NCI-H774 (cell line): Measurements from ENCODE around the gene PLEKHH1.

ENCODE experiments used
- DNase-seq: peaks from one replicate; lab custom pipeline; 2025; lab: John Stamatoyannopoulos, UW

Gene PLEKHH1

GRCh38 chr14:67630186-67630585, 97.1 kb downstream of the PLEKHH1 start:
- no peak for DNase-seq

- no peak for DNase-seq
These were observed 97.8 kb downstream of the PLEKHH1 start for GRCh38 chr14:67630938-67631337.

GRCh38 chr14:67633451-67634147, 100.5 kb downstream of the PLEKHH1 start:
- DNase-seq, result no peak

- DNase-seq, result no peak
These were observed 103.3 kb downstream of the PLEKHH1 start for GRCh38 chr14:67636361-67636919.

- no peak for DNase-seq
These were observed 105.6 kb downstream of the PLEKHH1 start for GRCh38 chr14:67638642-67639041.
